Fibroblast of lung (primary cell): Measurements from ENCODE around the gene CCDC12. TPM values are rescaled to one million over a fixed set of nuclear protein-coding genes. Genes with fewer than 3 reads are reported as not detected.
A peak's percentile ranks its signal among the peaks of the same experiment; 100 is the strongest.

Source experiments
- DNase-seq, 2 donors: peaks; one replicate each; pipeline versions ENCODE4 v3.0.0 to v3.0.0-alpha.2; 2010; ENCODE audit warnings: low read depth in 2 of 2
- H2AFZ ChIP-seq: 2 replicates; pipeline ENCODE4 v1.5.1; 2012; ENCODE audit warnings: low read length, control low read depth, inconsistent platforms
- H3K27ac ChIP-seq: 2 replicates; pipeline ENCODE4 v1.5.1; 2011; ENCODE audit warnings: low read length, control low read depth; ENCODE audit not compliant: insufficient read depth
- H3K27me3 ChIP-seq: 2 replicates; pipeline ENCODE4 v1.5.1; 2011; ENCODE audit warnings: mild to moderate bottlenecking, low read length; ENCODE audit not compliant: control insufficient read depth, insufficient read depth
- H3K36me3 ChIP-seq: 2 replicates; pipeline ENCODE4 v1.5.1; 2011; ENCODE audit warnings: low read length; ENCODE audit not compliant: control insufficient read depth, insufficient read depth
- H3K4me1 ChIP-seq: 2 replicates; pipeline ENCODE4 v1.5.1; 2011; ENCODE audit warnings: low read length; ENCODE audit not compliant: control insufficient read depth, insufficient read depth; ENCODE audit errors: extremely low read depth
- H3K4me2 ChIP-seq: 2 replicates; pipeline ENCODE4 v1.5.1; 2011; ENCODE audit warnings: low read length, control low read depth; ENCODE audit not compliant: insufficient read depth; ENCODE audit errors: extremely low read depth
- H3K4me3 ChIP-seq, 4 experiments: fragments of 200-600 bp in 1 of 4; sonication (generic) in 1 of 4; replicated peaks in 1 of 4; 2 replicates each; pipeline ENCODE4 v1.5.1; 2011 to 2016; ENCODE audit warnings: low read length in 4 of 4, low read depth in 3 of 4, mild to moderate bottlenecking in 3 of 4, control low read depth in 2 of 4, inconsistent platforms in 1 of 4, mixed read lengths in 1 of 4; ENCODE audit not compliant: insufficient read depth in 1 of 4; ENCODE audit errors: control extremely low read depth in 1 of 4
- H3K79me2 ChIP-seq: 2 replicates; pipeline ENCODE4 v1.5.1; 2012; ENCODE audit warnings: mild to moderate bottlenecking, low read length, inconsistent platforms; ENCODE audit not compliant: control insufficient read depth, insufficient read depth
- H3K9ac ChIP-seq: 2 replicates; pipeline ENCODE4 v1.5.1; 2011; ENCODE audit warnings: mild to moderate bottlenecking, low read length, control low read depth; ENCODE audit not compliant: insufficient read depth
- H3K9me3 ChIP-seq: 2 replicates; pipeline ENCODE4 v1.5.1; 2012; ENCODE audit warnings: low read depth, low read length; ENCODE audit not compliant: control insufficient read depth, insufficient read depth
- H4K20me1 ChIP-seq: 2 replicates; pipeline ENCODE4 v1.5.1; 2011; ENCODE audit warnings: low read length; ENCODE audit not compliant: control insufficient read depth, insufficient read depth; ENCODE audit errors: extremely low read depth
- EZH2 ChIP-seq: IDR thresholded peaks from 2 replicates; pipeline ENCODE4 v1.5.1; 2012; ENCODE audit warnings: low read length, control low read depth, mild to moderate bottlenecking; ENCODE audit errors: missing control alignments
- polyA plus RNA-seq, 2 donors: library from polyadenylated mRNA; depleted of rRNA in 1 of 2; stranded (reverse) in 1 of 2; unstranded in 1 of 2; fragments of >200 nt; gene quantifications; 2 replicates each; pipeline ENCODE4 v1.2.1, GENCODE V29; 2011 to 2012; ENCODE audit warnings: missing spikeins in 1 of 2
- total RNA-seq: library from RNA; depleted of rRNA; stranded (reverse); fragments of >200 nt; gene quantifications from 2 replicates; pipeline ENCODE4 v1.2.1, GENCODE V29; 2014
- TF ChIP-seq, protein P1 (sequence below), 2 donors: IDR thresholded peaks in 1 of 2; conservative IDR thresholded peaks in 1 of 2; 1 replicate in 1 of 2; 2 replicates in 1 of 2; pipeline ENCODE4 v1.5.1; 2011 to 2012; ENCODE audit warnings: low read length in 2 of 2, control low read depth in 1 of 2, inconsistent platforms in 1 of 2, low read depth in 1 of 2, mild to moderate bottlenecking in 1 of 2

CCDC12 gene
- total and polyA plus RNA-seq, 2 donors (not counting 1 experiment from before 2014, with no cell fraction given), result 28.0 to 29.2 TPM

DNA sequence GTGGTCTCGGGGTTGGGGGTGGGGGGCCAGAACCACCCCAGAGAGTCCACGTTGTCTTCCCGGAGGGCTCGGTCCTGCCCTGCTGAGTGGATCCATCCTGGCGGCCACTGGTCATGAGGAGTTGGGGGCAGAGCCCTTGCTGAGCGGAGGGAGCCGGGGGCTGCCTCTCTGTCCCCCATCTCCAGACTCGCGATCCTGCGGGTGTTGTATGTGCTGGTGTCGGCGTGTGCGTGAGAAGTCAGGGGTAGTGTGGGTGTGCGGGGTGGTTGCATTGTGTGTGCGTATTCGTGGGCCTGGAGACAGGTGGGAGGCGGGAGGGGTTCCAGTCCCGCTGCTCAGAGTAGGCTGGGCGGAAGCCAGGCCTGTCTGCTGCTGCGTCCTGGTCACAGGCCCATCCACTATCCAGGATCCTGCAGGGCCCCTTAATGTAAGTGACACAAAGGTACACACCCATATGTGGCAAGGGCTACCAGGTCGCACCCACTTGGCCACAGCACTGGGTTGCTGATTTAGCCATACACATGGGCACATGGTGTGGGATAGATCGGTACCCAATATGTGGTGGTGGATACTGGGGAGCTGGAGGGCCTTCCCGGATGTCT is 33.7 kb upstream of the CCDC12 start:
- H3K27me3 ChIP-seq, result no peaks in the 10 kb centered on the region
- peak overlapping the region; percentile 84 for H3K9ac ChIP-seq
- peaks cover 3% of the 10 kb centered on the region for H3K36me3 ChIP-seq
- H3K4me2 ChIP-seq, result peak overlapping the region; percentile 93
- peak overlapping the region; percentile 92 for H3K27ac ChIP-seq
- peak overlapping the region in 2 of 4 experiments; percentile 39 to 54 for H3K4me3 ChIP-seq
- TF ChIP-seq, protein P1, sequence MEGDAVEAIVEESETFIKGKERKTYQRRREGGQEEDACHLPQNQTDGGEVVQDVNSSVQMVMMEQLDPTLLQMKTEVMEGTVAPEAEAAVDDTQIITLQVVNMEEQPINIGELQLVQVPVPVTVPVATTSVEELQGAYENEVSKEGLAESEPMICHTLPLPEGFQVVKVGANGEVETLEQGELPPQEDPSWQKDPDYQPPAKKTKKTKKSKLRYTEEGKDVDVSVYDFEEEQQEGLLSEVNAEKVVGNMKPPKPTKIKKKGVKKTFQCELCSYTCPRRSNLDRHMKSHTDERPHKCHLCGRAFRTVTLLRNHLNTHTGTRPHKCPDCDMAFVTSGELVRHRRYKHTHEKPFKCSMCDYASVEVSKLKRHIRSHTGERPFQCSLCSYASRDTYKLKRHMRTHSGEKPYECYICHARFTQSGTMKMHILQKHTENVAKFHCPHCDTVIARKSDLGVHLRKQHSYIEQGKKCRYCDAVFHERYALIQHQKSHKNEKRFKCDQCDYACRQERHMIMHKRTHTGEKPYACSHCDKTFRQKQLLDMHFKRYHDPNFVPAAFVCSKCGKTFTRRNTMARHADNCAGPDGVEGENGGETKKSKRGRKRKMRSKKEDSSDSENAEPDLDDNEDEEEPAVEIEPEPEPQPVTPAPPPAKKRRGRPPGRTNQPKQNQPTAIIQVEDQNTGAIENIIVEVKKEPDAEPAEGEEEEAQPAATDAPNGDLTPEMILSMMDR (conservative IDR thresholded peaks at IDR 0.05 in 1 of 2, IDR thresholded peaks at IDR 0.05 in 1 of 2; ENCODE audit: low read depth in 1 of 2, low read length in 2 of 2), result no peak
- TF ChIP-seq EZH2, result no peak
- DNase-seq, result no peak
- H2AFZ ChIP-seq, result peak overlapping the region; percentile 16
- H3K9me3 ChIP-seq, result no peaks in the 10 kb centered on the region
- H3K4me1 ChIP-seq, result peaks cover 6% of the 10 kb centered on the region
- H3K79me2 ChIP-seq, result no peaks in the 10 kb centered on the region
- no peaks in the 10 kb centered on the region for H4K20me1 ChIP-seq

DNA sequence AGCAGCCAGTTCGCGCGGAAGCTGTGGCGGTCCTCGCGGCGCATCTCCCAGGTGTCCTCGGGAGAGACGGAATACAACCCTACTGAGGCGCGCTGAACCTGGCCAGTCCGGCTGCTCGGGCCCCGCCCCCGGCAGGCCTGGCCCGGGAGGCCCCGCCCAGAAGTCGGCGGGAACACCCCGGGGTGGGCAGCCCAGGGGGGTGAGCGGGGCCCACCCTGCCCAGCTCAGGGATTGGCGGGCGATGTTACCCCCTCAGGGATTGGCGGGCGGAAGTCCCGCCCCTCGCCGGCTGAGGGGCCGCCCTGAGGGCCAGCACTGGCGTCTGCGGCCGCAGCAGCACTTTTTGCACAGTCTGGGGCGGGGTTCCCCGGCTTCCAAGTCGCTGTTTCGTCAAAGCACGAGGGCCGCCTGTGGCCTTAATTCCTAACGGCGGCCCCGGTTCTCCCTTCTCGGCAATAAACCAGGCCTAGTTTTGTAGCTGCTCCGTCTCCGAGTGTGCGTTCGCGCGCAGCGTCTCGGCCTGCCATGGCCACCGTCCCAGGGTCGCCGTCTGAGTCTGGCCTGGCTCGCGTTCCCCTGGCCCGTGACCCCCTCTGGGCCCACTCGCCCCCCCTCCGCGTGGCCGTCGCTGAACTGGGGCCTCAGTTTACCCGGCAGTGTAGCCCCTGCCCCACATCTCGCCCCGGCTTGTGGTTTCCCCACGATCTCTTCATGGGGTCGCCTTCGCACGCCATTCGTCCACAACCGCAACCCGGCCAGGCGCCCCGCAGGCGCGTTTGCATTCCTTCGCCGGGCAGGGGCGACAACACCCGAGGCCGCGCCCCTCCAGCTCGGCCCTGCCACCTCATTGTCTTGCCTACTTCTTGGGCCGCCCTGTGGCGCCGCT is 32.9 kb upstream of the CCDC12 start:
- Histone ChIP-seq H3K4me2 (peak overlapping the region; percentile 93), H3K36me3 (peaks cover 3% of the 10 kb centered on the region), H3K27ac (peak overlapping the region; percentile 92), H2AFZ (peak overlapping the region; percentile 81), H3K4me3 (peak overlapping the region; percentile 43 to 58 (median 51)), H3K27me3 (no peaks in the 10 kb centered on the region), H3K79me2 (no peaks in the 10 kb centered on the region), H3K9me3 (no peaks in the 10 kb centered on the region), H3K4me1 (peaks cover 6% of the 10 kb centered on the region), H3K9ac (peak overlapping the region; percentile 84), H4K20me1 (no peaks in the 10 kb centered on the region)
- TF ChIP-seq, protein P1 (conservative IDR thresholded peaks at IDR 0.05 in 1 of 2, IDR thresholded peaks at IDR 0.05 in 1 of 2; ENCODE audit: low read depth in 1 of 2, low read length in 2 of 2), result no peak
- TF ChIP-seq EZH2, result no peak
- DNase-seq, result peak; percentile 94

DNA sequence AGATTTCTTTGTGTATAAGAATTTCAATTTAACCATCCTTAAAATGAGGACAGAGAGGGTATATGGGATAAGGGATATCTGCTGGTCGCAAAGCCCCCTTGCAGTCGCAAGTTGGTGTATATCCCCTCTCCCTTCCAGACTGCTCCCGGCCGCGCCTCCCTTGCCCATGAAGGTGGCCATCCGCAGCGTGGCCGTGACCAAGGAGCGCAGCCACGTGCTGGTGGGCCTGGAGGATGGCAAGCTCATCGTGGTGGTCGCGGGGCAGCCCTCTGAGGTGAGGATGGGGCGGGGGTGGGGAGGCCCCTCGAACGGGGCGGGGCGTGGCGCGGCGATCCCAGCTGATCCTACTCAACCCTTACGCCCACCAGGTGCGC is 32.3 kb upstream of the CCDC12 start:
- Histone ChIP-seq H4K20me1 (no peaks in the 10 kb centered on the region), H2AFZ (peak overlapping the region; percentile 70), H3K9me3 (no peaks in the 10 kb centered on the region), H3K36me3 (no peaks in the 10 kb centered on the region), H3K4me1 (peaks cover 6% of the 10 kb centered on the region), H3K27ac (no peak overlapping the region), H3K4me3 (peak overlapping the region; percentile 35 to 54 (median 46)), H3K27me3 (no peaks in the 10 kb centered on the region), H3K79me2 (no peaks in the 10 kb centered on the region), H3K9ac (peak overlapping the region; percentile 13), H3K4me2 (peak overlapping the region; percentile 40)
- TF ChIP-seq EZH2, result no peak
- TF ChIP-seq, protein P1 (conservative IDR thresholded peaks at IDR 0.05 in 1 of 2, IDR thresholded peaks at IDR 0.05 in 1 of 2; ENCODE audit: low read depth in 1 of 2, low read length in 2 of 2), result no peak
- DNase-seq, result no peak
